ENCODE results near the gene C1orf216.
A peak's percentile ranks its signal among the peaks of the same experiment; 100 is the strongest.

Gene C1orf216

GRCh38 chr1:35727434-35728040 is 8.9 kb upstream of the C1orf216 start:
- no peak for DNase-seq (ENCODE audit: low spot score)
- H3K36me3 ChIP-seq (ENCODE audit: low read depth): no peaks in the 10 kb centered on the region; the same call in 1 of the 2 replicates

GRCh38 chr1:35726450-35727433 is 8.1 kb upstream of the C1orf216 start:
- H3K4me3 ChIP-seq (ENCODE audit: severe bottlenecking): no peak overlapping the region
- H3K27ac ChIP-seq (ENCODE audit: poor library complexity, severe bottlenecking): no peak overlapping the region
- TF ChIP-seq CTCF (IDR thresholded peaks at IDR 0.05; ENCODE audit: poor library complexity, severe bottlenecking): peak; percentile 93
- H3K4me1 ChIP-seq (ENCODE audit: insufficient read depth, poor library complexity, severe bottlenecking): no peaks in the 10 kb centered on the region
- DNase-seq (ENCODE audit: low spot score) (no peak), ATAC-seq (ENCODE audit: low read depth) (peak; percentile 93)
- H3K36me3 ChIP-seq (ENCODE audit: low read depth): no peaks in the 10 kb centered on the region
- no peaks in the 10 kb centered on the region for H3K27me3 ChIP-seq (ENCODE audit: insufficient read depth, poor library complexity, severe bottlenecking)
- H3K9me3 ChIP-seq (ENCODE audit: severe bottlenecking): peaks cover 3% of the 10 kb centered on the region

More at GRCh38 chr1:35727434-35728040, 8.9 kb upstream of the C1orf216 start:
- Histone ChIP-seq H3K4me3 (ENCODE audit: severe bottlenecking) (no peak overlapping the region), H3K27ac (ENCODE audit: poor library complexity, severe bottlenecking) (no peak overlapping the region), H3K27me3 (ENCODE audit: insufficient read depth, poor library complexity, severe bottlenecking) (no peaks in the 10 kb centered on the region), H3K9me3 (ENCODE audit: severe bottlenecking) (peaks cover 3% of the 10 kb centered on the region), H3K4me1 (ENCODE audit: insufficient read depth, poor library complexity, severe bottlenecking) (no peaks in the 10 kb centered on the region)
- no peak for ATAC-seq (ENCODE audit: low read depth)
- no peak for TF ChIP-seq CTCF (IDR thresholded peaks at IDR 0.05; ENCODE audit: poor library complexity, severe bottlenecking)

GRCh38 chr1:35725596-35725995 is 6.9 kb upstream of the C1orf216 start:
- ATAC-seq (ENCODE audit: low read depth) (no peak), DNase-seq (ENCODE audit: low spot score) (no peak)
- Histone ChIP-seq H3K27ac (ENCODE audit: poor library complexity, severe bottlenecking) (no peak overlapping the region), H3K36me3 (ENCODE audit: low read depth) (no peaks in the 10 kb centered on the region), H3K4me3 (ENCODE audit: severe bottlenecking) (no peak overlapping the region), H3K9me3 (ENCODE audit: severe bottlenecking) (peaks cover 3% of the 10 kb centered on the region), H3K27me3 (ENCODE audit: insufficient read depth, poor library complexity, severe bottlenecking) (no peaks in the 10 kb centered on the region), H3K4me1 (ENCODE audit: insufficient read depth, poor library complexity, severe bottlenecking) (no peaks in the 10 kb centered on the region)
- TF ChIP-seq CTCF (IDR thresholded peaks at IDR 0.05; ENCODE audit: poor library complexity, severe bottlenecking): no peak

- Histone ChIP-seq H3K27me3 (ENCODE audit: insufficient read depth, poor library complexity, severe bottlenecking) (no peaks in the 10 kb centered on the region), H3K27ac (ENCODE audit: poor library complexity, severe bottlenecking) (peak overlapping the region; percentile 60), H3K4me3 (ENCODE audit: severe bottlenecking) (peak overlapping the region; percentile 72), H3K9me3 (ENCODE audit: severe bottlenecking) (no peaks in the 10 kb centered on the region), H3K4me1 (ENCODE audit: insufficient read depth, poor library complexity, severe bottlenecking) (peaks cover 4% of the 10 kb centered on the region), H3K36me3 (ENCODE audit: low read depth) (peaks cover 16% of the 10 kb centered on the region)
- no peak for DNase-seq (ENCODE audit: low spot score)
- no peak for TF ChIP-seq CTCF (IDR thresholded peaks at IDR 0.05; ENCODE audit: poor library complexity, severe bottlenecking)
- peak; percentile 17 for ATAC-seq (ENCODE audit: low read depth)
Observed at GRCh38 chr1:35717911-35718476, 690 bp downstream of the C1orf216 start.

Data from RWPE2 (cell line).